Transverse colon (tissue), 4 donors: Measurements from ENCODE around the gene TMEM107. TPM values are rescaled to one million over a fixed set of nuclear protein-coding genes. Genes with fewer than 3 reads are reported as not detected.
A peak's percentile ranks its signal among the peaks of the same experiment; 100 is the strongest.

Experiments
- DNase-seq: peaks from one replicate; pipeline ENCODE4 v3.0.0-alpha.2; 2019
- H3K27ac ChIP-seq, 4 donors: fragments of 200-600 bp; sonication (generic); 2 replicates each; pipeline ENCODE4 v1.5.1; 2016 to 2018; ENCODE audit warnings: inconsistent platforms in 4 of 4
- H3K27me3 ChIP-seq: fragments of 200-600 bp; sonication (generic); 2 replicates; pipeline ENCODE4 v1.5.1; 2017; ENCODE audit warnings: inconsistent platforms
- H3K36me3 ChIP-seq, 4 donors: fragments of 200-600 bp; sonication (generic); 2 replicates each; pipeline ENCODE4 v1.5.1; 2017 to 2019; ENCODE audit warnings: inconsistent platforms in 4 of 4
- H3K4me1 ChIP-seq, 4 donors: fragments of 200-600 bp; sonication (generic); 2 replicates each; pipeline ENCODE4 v1.5.1; 2017 to 2020; ENCODE audit warnings: inconsistent platforms in 4 of 4
- H3K4me3 ChIP-seq, 4 donors: fragments of 200-600 bp; sonication (generic); 1 replicate in 1 of 4; 2 replicates in 3 of 4; pipeline versions ENCODE4 v1.5.1 to v1.6.1; 2017 to 2019; ENCODE audit warnings: inconsistent platforms in 4 of 4
- H3K9me3 ChIP-seq, 2 donors: fragments of 200-600 bp; sonication (generic); 2 replicates each; pipeline ENCODE4 v1.5.1; 2017 to 2019; ENCODE audit warnings: inconsistent platforms in 2 of 2
- CTCF ChIP-seq, 5 experiments: fragments of 200-600 bp in 3 of 5; fragments of 450-650 bp in 2 of 5; sonication (generic) in 3 of 5; IDR thresholded peaks; 1 replicate in 2 of 5; 2 replicates in 3 of 5; pipeline ENCODE4 v1.5.1; 2016 to 2017; ENCODE audit warnings: antibody characterized with exemption in 5 of 5, inconsistent platforms in 3 of 5, mild to moderate bottlenecking in 2 of 5, moderate library complexity in 1 of 5
- EP300 ChIP-seq: sonication (generic); formaldehyde crosslinking; IDR thresholded peaks from one replicate; pipeline ENCODE4 v1.6.1; 2017; ENCODE audit warnings: antibody characterized with exemption, low read depth
- POLR2A ChIP-seq: fragments of 450-650 bp; IDR thresholded peaks from one replicate; pipeline ENCODE4 v1.6.1; 2016; ENCODE audit warnings: antibody characterized with exemption, mild to moderate bottlenecking, moderate library complexity
- POLR2AphosphoS5 ChIP-seq, 3 donors: sonication (generic); formaldehyde crosslinking; IDR thresholded peaks; one replicate each; pipeline ENCODE4 v1.6.1; 2016; ENCODE audit warnings: antibody characterized with exemption in 3 of 3
- WGBS, 2 donors: methylation state at CpG; one replicate each; pipeline ENCODE4 v1.1.5; 2018; ENCODE audit warnings: low coverage in 1 of 2; 5-methylcytosine and 5-hydroxymethylcytosine counted together
- in situ Hi-C, 4 donors: fragments of 200-750 bp; cut with MboI; loops; one replicate each; pipeline versions ENCODE4 v1.15.0 to v1.15.1; 2017; ENCODE audit warnings: low sequenced_read_pairs in 3 of 4, low pct_ligation_motif_present in 1 of 4, low pct_unique_long_range_greater_than_20kb in 1 of 4
- intact Hi-C: fragments of 100-400 bp; cut with DNase I; formaldehyde crosslinking; loops from one replicate; pipeline ENCODE4 v1.15.1; 2023; ENCODE audit warnings: low total_unique reads
- total RNA-seq, 4 donors: library from RNA; depleted of rRNA; stranded (reverse); fragments of >200 nt; gene quantifications; one replicate each; pipeline ENCODE4 v1.1.0, GENCODE V29; 2016

TMEM107 gene
- total RNA-seq, 4 donors from 2014 or later: 1.5 to 74.6 (median 18.3) TPM

- TF ChIP-seq POLR2A (no peak), CTCF (IDR thresholded peaks at IDR 0.05) (no peak), EP300 (no peak), POLR2AphosphoS5 (IDR thresholded peaks at IDR 0.05) (no peak)
- in situ Hi-C loops: loop anchor here in 1 of 4 donors (25.0 kb wide), 1 partner anchor 895 kb away; the partner anchor contains the start of genes DVL2, GABARAP and PHF23
- intact Hi-C loops: no loop called here
- Histone ChIP-seq H3K27me3 (peaks cover 48% of the 10 kb centered on the region), H3K4me1 (peaks cover 0 to 6% (median 5%) of the 10 kb centered on the region in 4 donors), H3K36me3 (no peaks in the 10 kb centered on the region), H3K4me3 (no peak overlapping the region), H3K9me3 (no peaks in the 10 kb centered on the region), H3K27ac (no peak overlapping the region)
- 63 to 72% methylated on average over 2 to 3 of the region's 3 CpGs for WGBS, 2 donors
- no peak for DNase-seq
Measured at GRCh38 chr17:8131844-8132441, 44.2 kb downstream of the TMEM107 start.

GRCh38 chr17:8128125-8128784, 47.9 kb downstream of the TMEM107 start:
- in situ Hi-C loops (loop anchor here in 1 of 4 donors (25.0 kb wide), 1 partner anchor 891 kb away; the partner anchor contains the start of genes DVL2, GABARAP and PHF23), intact Hi-C loops (loop anchor here (10.0 kb wide), 1 partner anchor 57 kb away; no protein-coding TSS in a partner anchor)
- TF ChIP-seq POLR2A (no peak), CTCF (IDR thresholded peaks at IDR 0.05) (no peak), EP300 (no peak), POLR2AphosphoS5 (IDR thresholded peaks at IDR 0.05) (no peak)
- Histone ChIP-seq H3K27me3 (peaks cover 70% of the 10 kb centered on the region), H3K27ac (no peak overlapping the region), H3K36me3 (no peaks in the 10 kb centered on the region), H3K9me3 (no peaks in the 10 kb centered on the region), H3K4me3 (no peak overlapping the region), H3K4me1 (peaks cover 29 to 40% (median 35%) of the 10 kb centered on the region in 4 donors)
- WGBS, 2 donors: 70 to 82% methylated on average over 14 of the region's 14 CpGs
- no peak for DNase-seq

GRCh38 chr17:8126491-8127066, 49.6 kb downstream of the TMEM107 start:
- H3K4me3 ChIP-seq: peak overlapping the region; percentile 43 to 74 (median 52)
- DNase-seq: peak; percentile 58
- in situ Hi-C loops (loop anchor here in 1 of 4 donors (25.0 kb wide), 1 partner anchor 889 kb away; the partner anchor contains the start of genes DVL2, GABARAP and PHF23), intact Hi-C loops (loop anchor here (10.0 kb wide), 1 partner anchor 58 kb away; no protein-coding TSS in a partner anchor)
- H3K27ac ChIP-seq: peak overlapping the region; percentile 58 to 72 (median 64)
- H3K9me3 ChIP-seq: no peaks in the 10 kb centered on the region
- no peaks in the 10 kb centered on the region for H3K36me3 ChIP-seq
- peaks cover 39 to 57% (median 51%) of the 10 kb centered on the region in 4 donors for H3K4me1 ChIP-seq
- 0% methylated on average over 4 to 20 of the region's 45 CpGs for WGBS, 2 donors
- no peak for TF ChIP-seq POLR2AphosphoS5 (IDR thresholded peaks at IDR 0.05)
- TF ChIP-seq EP300: no peak
- TF ChIP-seq POLR2A: no peak
- no peak for TF ChIP-seq CTCF (IDR thresholded peaks at IDR 0.05)
- peaks cover 82% of the 10 kb centered on the region for H3K27me3 ChIP-seq
